ENCODE results near the gene MAST4. TPM values are rescaled to one million over a fixed set of nuclear protein-coding genes. Genes with fewer than 3 reads are reported as not detected.

Gene MAST4
- total RNA-seq, 1 experiment from 2014 or later: 6.8 TPM

- no peak for DNase-seq (ENCODE audit: low read depth)
These were observed 477.0 kb downstream of the MAST4 start for GRCh38 chr5:67073045-67073680.

- DNase-seq (ENCODE audit: low read depth): no peak
These were observed 481.1 kb downstream of the MAST4 start for GRCh38 chr5:67077296-67077695.

GRCh38 chr5:67081261-67081660 lies 485.1 kb downstream of the MAST4 start:
- DNase-seq (ENCODE audit: low read depth): no peak

GRCh38 chr5:67082941-67083340 lies 486.7 kb downstream of the MAST4 start:
- no peak for DNase-seq (ENCODE audit: low read depth)

- DNase-seq (ENCODE audit: low read depth): no peak
These were observed 489.4 kb downstream of the MAST4 start for GRCh38 chr5:67085616-67086015.

- peak; percentile 40 for DNase-seq (ENCODE audit: low read depth)
These were observed 493.1 kb downstream of the MAST4 start for GRCh38 chr5:67089200-67089725.

- DNase-seq (ENCODE audit: low read depth): no peak
These were observed 493.8 kb downstream of the MAST4 start for GRCh38 chr5:67090040-67090439.

- DNase-seq (ENCODE audit: low read depth): no peak
These were observed 494.4 kb downstream of the MAST4 start for GRCh38 chr5:67090593-67090992.

- DNase-seq (ENCODE audit: low read depth): peak; percentile 3
These were observed 496.3 kb downstream of the MAST4 start for GRCh38 chr5:67092535-67092934.

DNA sequence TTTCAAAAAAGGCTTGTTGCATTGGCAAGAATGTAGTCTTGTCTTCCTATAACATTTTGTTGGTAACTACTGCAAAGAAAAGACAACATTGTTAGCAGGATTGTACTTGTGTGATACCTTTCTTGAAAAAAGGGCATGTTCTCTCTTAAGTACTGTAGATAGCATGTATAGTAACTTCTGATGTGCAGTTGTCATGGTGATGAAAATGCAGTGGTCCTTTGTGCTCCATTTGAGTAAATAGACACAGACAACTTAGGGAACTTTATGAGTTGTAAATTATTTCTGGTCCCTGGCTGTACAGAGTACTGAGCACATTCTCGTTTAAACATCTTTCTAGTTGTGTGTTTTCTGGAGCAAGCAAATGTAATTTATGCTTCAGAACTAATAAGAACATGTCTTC lies 497.1 kb downstream of the MAST4 start:
- peak; percentile 14 for DNase-seq (ENCODE audit: low read depth)

GRCh38 chr5:67094476-67095300 lies 498.5 kb downstream of the MAST4 start:
- peak; percentile 74 for DNase-seq (ENCODE audit: low read depth)

DNA sequence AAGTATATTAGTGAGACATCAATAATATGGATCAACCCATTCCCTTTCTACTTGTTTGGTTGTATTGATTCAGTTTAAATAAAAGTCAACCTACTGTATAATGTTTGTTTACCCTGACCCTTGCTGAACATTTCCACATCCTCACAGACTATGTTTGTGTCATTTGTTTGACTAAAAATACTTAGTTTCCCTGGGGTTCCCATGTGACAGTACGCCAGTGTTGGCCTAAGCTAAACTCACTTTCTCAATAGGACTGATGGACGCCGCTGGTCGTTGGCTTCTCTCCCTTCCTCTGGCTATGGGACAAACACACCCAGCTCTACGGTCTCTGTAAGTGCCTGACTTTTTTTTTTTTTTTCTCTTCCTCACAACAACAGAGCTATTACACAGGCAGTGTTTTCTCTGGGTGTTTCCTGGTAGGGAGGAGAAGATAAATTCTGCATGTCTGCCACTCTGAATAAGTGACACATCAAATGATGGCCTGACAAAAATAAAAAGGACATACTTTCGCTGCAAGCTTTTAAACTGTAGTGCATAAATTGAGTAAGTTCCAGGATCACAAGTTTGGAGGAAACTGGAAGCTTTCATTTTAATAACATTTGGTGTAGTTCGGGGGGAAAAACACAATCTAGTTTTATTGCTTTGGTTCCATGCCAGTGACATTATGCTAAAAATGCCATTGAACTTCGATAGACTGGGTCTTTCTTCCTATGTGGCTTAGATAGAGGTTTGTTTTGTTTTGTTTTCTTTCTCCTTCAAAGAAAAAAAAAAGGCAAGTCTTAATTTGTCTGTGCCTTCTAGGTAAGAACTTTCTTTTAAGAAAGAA lies 499.4 kb downstream of the MAST4 start:
- DNase-seq (ENCODE audit: low read depth): peak; percentile 51

GRCh38 chr5:67098656-67099055 lies 502.5 kb downstream of the MAST4 start:
- no peak for DNase-seq (ENCODE audit: low read depth)

GRCh38 chr5:67100301-67100700 lies 504.1 kb downstream of the MAST4 start:
- no peak for DNase-seq (ENCODE audit: low read depth)

DNA sequence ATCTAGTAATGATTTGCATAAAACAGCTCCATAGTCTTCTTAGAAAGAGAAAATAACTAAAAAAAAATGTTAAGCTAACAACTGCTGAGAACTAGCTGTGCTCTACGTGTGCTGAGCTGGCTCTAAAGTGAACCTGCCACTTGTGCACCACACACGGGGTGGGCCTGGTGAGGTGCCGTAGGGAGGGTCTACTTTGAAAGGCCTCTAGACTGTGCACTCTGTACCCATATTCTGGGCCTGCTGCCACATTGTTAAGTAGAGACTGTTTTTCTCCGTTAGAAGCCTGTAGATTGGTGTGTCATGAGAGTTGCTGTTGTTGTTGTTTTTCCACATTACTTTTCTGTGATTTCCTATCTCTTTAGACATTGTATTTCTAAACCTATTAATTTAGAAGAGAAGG lies 506.5 kb downstream of the MAST4 start:
- no peak for DNase-seq (ENCODE audit: low read depth)

GRCh38 chr5:67104859-67105258 lies 508.7 kb downstream of the MAST4 start:
- no peak for DNase-seq (ENCODE audit: low read depth)

- no peak for DNase-seq (ENCODE audit: low read depth)
These were observed 509.1 kb downstream of the MAST4 start for GRCh38 chr5:67105270-67105669.

- no peak for DNase-seq (ENCODE audit: low read depth)
These were observed 510.6 kb downstream of the MAST4 start for GRCh38 chr5:67106626-67107342.

DNA sequence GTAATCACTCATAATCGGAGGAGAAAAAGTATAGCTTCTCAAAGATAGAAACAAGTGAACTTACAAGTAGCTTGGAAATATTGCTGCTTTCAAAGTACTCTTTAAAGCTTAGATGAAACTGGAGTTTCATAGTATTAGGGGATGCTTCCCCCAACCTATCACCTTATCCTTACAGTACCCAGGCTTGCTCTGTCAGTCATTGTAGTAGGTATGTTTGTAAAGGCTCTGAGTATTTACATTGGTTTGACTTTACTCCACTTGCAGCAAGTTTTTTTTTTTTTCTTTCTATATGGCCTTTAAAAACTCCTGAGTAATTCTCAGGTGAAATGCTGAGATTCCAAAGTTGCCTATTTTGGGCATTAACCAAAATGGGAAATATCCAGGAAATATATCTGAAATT lies 515.6 kb downstream of the MAST4 start:
- DNase-seq (ENCODE audit: low read depth): no peak

DNA sequence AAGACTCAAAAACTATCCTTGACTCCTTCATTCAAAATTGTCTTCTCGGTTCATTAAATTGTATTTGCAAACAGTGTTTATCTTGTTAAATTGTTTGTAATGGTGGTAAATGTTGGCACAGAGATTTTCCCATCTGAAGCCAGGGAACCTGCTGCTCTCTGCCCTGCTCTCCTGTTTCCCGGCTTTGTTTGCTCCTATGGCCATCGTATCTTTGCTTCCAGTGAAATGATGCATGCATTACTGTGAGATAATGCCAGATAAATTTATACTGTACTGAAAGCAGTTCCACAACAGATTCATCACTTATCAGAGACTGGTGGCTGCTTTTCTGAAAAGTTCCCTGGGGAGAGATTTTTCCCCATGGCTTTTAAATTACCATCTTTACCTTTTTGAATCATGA lies 519.1 kb downstream of the MAST4 start:
- DNase-seq (ENCODE audit: low read depth): no peak

GRCh38 chr5:67115817-67116216 lies 519.6 kb downstream of the MAST4 start:
- no peak for DNase-seq (ENCODE audit: low read depth)
